IPS-18c (cell line): ENCODE data around the gene HTR3B.

Experiments
- H3K4me3 ChIP-seq: 2 replicates; pipeline ENCODE4 v1.7.0; 2013; ENCODE audit warnings: low read depth, mild to moderate bottlenecking, low read length, moderate library complexity; ENCODE audit not compliant: insufficient read depth
- H3K9me3 ChIP-seq: one replicate; pipeline ENCODE4 v1.6.1; 2013; ENCODE audit warnings: mild to moderate bottlenecking, low read length, moderate library complexity; ENCODE audit not compliant: control insufficient read depth, insufficient read depth

The HTR3B gene

DNA sequence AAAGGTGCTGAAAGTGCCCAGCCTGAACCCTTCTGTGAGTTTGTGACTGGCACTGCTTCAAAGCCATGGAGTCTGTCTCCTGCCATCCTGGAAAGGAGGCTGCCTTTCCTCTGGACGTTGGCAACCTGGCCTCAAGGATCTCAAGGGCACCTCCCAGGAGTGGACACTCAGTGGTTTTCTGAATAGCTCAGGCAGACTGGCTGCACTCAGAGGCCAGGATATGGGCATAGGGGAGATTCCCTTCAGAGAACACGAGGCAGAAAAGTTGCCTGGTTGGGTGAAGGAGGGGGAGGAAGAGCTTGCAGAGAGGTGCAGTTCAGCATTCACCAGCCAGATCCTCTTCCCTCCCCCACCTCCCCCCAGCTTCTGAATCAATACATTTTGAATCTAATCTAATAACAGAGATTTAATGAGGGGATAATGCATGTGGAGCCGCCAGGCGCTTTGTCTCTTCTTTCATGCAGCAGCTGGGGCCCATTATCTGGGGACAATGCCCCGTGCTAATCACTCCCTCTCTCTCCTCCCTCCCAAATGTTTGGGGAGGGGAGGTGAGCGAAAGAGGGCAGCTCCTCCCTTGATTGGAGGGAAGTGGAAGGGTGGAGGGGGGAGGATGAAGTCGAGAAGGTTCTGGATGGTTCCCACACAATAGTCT lies 88.0 kb downstream of the HTR3B start:
- Histone ChIP-seq H3K9me3 (no peaks in the 10 kb centered on the region), H3K4me3 (no peak overlapping the region)

DNA sequence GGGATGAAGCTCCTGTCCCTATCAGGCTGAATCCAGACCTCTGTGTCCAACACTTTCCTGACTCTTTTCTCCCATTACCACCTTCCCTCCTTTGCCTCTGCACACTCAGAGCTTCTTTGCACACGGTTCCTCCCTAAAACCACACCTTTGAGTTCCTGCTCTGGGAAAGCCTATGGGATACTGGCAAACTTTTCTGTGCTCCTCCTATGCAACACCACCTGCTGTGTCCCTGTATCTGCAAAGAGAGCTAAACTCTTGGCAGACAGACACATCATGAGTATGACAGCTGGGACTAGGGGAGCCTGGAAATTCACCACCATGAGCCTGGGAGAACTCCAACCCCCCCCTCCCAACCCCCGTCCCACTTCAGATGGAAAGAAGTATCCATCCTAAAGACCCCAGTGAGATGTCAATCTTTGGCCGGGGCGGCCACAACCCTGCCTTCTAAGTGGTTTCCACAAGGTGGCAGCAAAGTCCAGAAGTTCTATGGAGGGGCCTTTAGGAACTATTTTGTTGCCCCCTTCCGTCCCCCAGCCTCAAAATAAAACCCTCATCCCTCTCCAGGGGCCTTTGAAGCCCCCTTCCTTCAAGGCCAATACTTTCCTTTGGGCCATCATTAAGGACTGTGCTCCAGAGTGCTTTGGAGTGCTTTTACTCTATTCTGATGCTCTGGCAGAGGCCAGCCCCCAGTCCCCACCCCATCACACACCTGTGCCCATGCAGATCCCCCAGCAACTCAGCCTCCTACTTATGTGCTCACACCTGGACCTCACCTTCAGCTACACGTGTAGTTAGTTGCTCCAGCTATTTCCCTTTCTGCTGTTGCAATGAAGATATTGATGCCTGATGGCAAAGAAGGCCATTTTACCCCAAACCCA lies 89.7 kb downstream of the HTR3B start:
- no peak overlapping the region for H3K4me3 ChIP-seq
- no peaks in the 10 kb centered on the region for H3K9me3 ChIP-seq
